NB4 (cell line): ENCODE measurements around the gene SFMBT1.

Experiments
- DNase-seq: peaks from one replicate; pipeline ENCODE4 v3.0.0; 2010; ENCODE audit warnings: low read depth
- H3K4me3 ChIP-seq: one replicate; pipeline ENCODE4 v1.5.1; 2011; ENCODE audit warnings: mild to moderate bottlenecking, low read depth, low read length, moderate library complexity
- MYC ChIP-seq: IDR thresholded peaks from 2 replicates; pipeline ENCODE4 v1.6.1; 2011; ENCODE audit warnings: low read depth, low read length
- POLR2A ChIP-seq: IDR thresholded peaks from 2 replicates; pipeline ENCODE4 v1.6.1; 2011; ENCODE audit warnings: mild to moderate bottlenecking; ENCODE audit not compliant: insufficient read length; ENCODE audit errors: extremely low read depth
- TF ChIP-seq, protein P1 (sequence below): IDR thresholded peaks from 2 replicates; pipeline ENCODE4 v1.6.1; 2011; ENCODE audit warnings: low read depth, low read length
- TF ChIP-seq, protein P2 (sequence below): IDR thresholded peaks from one replicate; pipeline ENCODE4 v1.5.1; 2012; ENCODE audit warnings: low read depth, low read length

Gene SFMBT1

DNA sequence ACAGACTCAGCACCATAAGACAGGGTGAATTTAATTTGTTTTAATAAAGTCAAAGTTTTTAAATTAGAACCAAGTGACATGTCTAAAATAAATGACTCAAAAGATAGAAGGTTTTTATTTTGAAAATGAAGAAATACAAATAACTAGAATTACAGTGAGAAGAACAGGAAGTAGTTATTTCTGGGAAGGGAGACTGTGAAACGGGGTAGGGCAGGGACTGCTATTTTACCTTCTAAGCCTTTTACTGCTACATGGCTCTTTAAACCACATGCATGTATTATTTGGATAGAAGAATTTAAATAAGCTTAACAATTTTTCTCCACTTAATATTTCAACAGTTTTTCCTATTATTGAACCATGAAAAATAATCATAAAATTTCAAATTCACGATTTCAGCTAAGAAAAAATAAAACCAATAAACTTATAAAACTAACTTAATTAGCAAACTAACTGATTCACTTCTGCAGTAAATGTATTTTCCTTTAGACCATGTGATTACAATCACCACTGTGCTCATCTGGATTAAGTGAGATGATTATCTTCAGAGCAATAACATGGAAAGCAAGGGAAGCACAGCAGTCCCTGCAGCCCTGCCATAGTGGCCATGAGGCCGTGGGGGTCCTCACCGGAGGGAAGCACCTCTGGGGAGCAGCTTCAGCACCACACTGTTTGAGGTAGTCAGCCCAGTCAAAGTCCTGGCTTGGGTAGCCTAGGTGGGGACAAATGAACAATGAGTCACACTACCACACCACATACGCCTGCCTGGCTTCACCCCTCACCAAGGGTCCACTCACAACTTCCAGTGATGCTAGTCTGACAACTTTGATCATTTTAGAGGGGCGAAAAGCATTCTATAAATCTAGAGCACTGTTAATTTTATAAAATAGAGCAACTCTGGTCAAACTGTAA is 120.2 kb downstream of the SFMBT1 start:
- no peak overlapping the region for H3K4me3 ChIP-seq
- no peak for DNase-seq
- TF ChIP-seq, protein P1, sequence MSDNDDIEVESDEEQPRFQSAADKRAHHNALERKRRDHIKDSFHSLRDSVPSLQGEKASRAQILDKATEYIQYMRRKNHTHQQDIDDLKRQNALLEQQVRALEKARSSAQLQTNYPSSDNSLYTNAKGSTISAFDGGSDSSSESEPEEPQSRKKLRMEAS = no peak

- TF ChIP-seq, protein P1 = no peak
- TF ChIP-seq, protein P2, sequence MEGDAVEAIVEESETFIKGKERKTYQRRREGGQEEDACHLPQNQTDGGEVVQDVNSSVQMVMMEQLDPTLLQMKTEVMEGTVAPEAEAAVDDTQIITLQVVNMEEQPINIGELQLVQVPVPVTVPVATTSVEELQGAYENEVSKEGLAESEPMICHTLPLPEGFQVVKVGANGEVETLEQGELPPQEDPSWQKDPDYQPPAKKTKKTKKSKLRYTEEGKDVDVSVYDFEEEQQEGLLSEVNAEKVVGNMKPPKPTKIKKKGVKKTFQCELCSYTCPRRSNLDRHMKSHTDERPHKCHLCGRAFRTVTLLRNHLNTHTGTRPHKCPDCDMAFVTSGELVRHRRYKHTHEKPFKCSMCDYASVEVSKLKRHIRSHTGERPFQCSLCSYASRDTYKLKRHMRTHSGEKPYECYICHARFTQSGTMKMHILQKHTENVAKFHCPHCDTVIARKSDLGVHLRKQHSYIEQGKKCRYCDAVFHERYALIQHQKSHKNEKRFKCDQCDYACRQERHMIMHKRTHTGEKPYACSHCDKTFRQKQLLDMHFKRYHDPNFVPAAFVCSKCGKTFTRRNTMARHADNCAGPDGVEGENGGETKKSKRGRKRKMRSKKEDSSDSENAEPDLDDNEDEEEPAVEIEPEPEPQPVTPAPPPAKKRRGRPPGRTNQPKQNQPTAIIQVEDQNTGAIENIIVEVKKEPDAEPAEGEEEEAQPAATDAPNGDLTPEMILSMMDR = no peak
- TF ChIP-seq POLR2A = no peak
- no peak for TF ChIP-seq MYC
- H3K4me3 ChIP-seq = no peak overlapping the region
- DNase-seq = no peak
Observed at GRCh38 chr3:52923963-52924362, 121.9 kb downstream of the SFMBT1 start.

- TF ChIP-seq, protein P2 = no peak
- TF ChIP-seq, protein P1 = no peak
- no peak for DNase-seq
- no peak overlapping the region for H3K4me3 ChIP-seq
Observed at GRCh38 chr3:52920841-52921240, 125.0 kb downstream of the SFMBT1 start.

- H3K4me3 ChIP-seq = no peak overlapping the region
- DNase-seq = no peak
- TF ChIP-seq POLR2A = no peak
- TF ChIP-seq, protein P1 = no peak
- TF ChIP-seq, protein P2 = no peak
- no peak for TF ChIP-seq MYC
Observed at GRCh38 chr3:52917044-52917443, 128.8 kb downstream of the SFMBT1 start.

DNA sequence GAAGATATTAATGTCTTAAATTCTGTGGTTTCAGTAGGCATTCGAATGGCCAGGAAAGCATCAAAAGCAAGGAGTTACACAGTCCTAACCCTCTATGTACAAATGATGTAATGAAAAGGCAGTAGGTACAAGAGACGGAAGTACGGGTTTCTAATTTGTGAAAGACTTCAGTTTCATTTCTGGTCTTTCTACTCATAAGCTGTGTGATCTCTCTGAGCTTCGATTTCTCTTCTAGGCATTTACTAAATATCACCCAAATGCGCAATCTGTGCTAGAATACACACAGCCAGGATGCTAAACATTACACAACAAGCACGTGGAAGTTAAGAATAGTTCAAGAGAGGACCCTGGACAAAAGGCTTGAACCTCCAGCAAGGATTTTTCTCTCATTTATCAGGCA is 130.6 kb downstream of the SFMBT1 start:
- DNase-seq = no peak
- no peak overlapping the region for H3K4me3 ChIP-seq
- no peak for TF ChIP-seq POLR2A
- TF ChIP-seq, protein P1 = no peak

- no peak for DNase-seq
- TF ChIP-seq POLR2A (no peak), MYC (no peak)
- TF ChIP-seq, protein P2 = no peak
- TF ChIP-seq, protein P1 = no peak
- H3K4me3 ChIP-seq = no peak overlapping the region
Observed at GRCh38 chr3:52912885-52913731, 132.8 kb downstream of the SFMBT1 start.
